ENCODE results near the gene P2RX7.
"Not testable (repeated sequence)": the region's sequence is repeated elsewhere in the genome, so short reads cannot be mapped to it uniquely, and the experiment has no call there.

Gene P2RX7

GRCh38 chr12:121175383-121176119 lies 42.9 kb downstream of the P2RX7 start:
- DNase-seq: no peak

- DNase-seq: no peak
Measured at GRCh38 chr12:121176826-121177529, 44.3 kb downstream of the P2RX7 start.

- DNase-seq: no peak
Measured at GRCh38 chr12:121181181-121181580, 48.5 kb downstream of the P2RX7 start.

- DNase-seq: no peak
Measured at GRCh38 chr12:121182222-121182893, 49.7 kb downstream of the P2RX7 start.

GRCh38 chr12:121184425-121184824 lies 51.7 kb downstream of the P2RX7 start:
- DNase-seq: no peak

- DNase-seq: no peak
Measured at GRCh38 chr12:121184984-121185889, 52.6 kb downstream of the P2RX7 start.

GRCh38 chr12:121186826-121187225 lies 54.1 kb downstream of the P2RX7 start:
- no peak for DNase-seq

- no peak for DNase-seq
Measured at GRCh38 chr12:121187501-121187900, 54.8 kb downstream of the P2RX7 start.

GRCh38 chr12:121188227-121188626 lies 55.6 kb downstream of the P2RX7 start:
- no peak for DNase-seq

GRCh38 chr12:121189131-121189530 lies 56.5 kb downstream of the P2RX7 start:
- no peak for DNase-seq

GRCh38 chr12:121189619-121190155 lies 57.0 kb downstream of the P2RX7 start:
- DNase-seq: no peak

- DNase-seq: no peak
Measured at GRCh38 chr12:121190523-121191031, 57.9 kb downstream of the P2RX7 start.

- DNase-seq: no peak
Measured at GRCh38 chr12:121191151-121191550, 58.5 kb downstream of the P2RX7 start.

GRCh38 chr12:121196902-121197301 lies 64.2 kb downstream of the P2RX7 start:
- DNase-seq: no peak

GRCh38 chr12:121198949-121199348 lies 66.3 kb downstream of the P2RX7 start:
- DNase-seq: no peak

GRCh38 chr12:121201140-121201539 lies 68.5 kb downstream of the P2RX7 start:
- DNase-seq: not testable (repeated sequence)

GRCh38 chr12:121202407-121203355 lies 70.0 kb downstream of the P2RX7 start:
- no peak for DNase-seq

GRCh38 chr12:121203482-121203881 lies 70.8 kb downstream of the P2RX7 start:
- no peak for DNase-seq

- no peak for DNase-seq
Measured at GRCh38 chr12:121205491-121205890, 72.8 kb downstream of the P2RX7 start.

- DNase-seq: not testable (repeated sequence)
Measured at GRCh38 chr12:121208571-121208970, 75.9 kb downstream of the P2RX7 start.

- DNase-seq: no peak
Measured at GRCh38 chr12:121209221-121209620, 76.5 kb downstream of the P2RX7 start.

All from T-helper 9 cell (primary cell).